Thyroid gland (tissue), 4 donors: ENCODE data around the gene ATF7IP. TPM values are rescaled to one million over a fixed set of nuclear protein-coding genes. Genes with fewer than 3 reads are reported as not detected.
"Not testable (repeated sequence)": the region's sequence is repeated elsewhere in the genome, so short reads cannot be mapped to it uniquely, and the experiment has no call there.

ENCODE experiments used
- DNase-seq, 2 donors: peaks; one replicate each; pipeline ENCODE4 v3.0.0-alpha.2; 2019
- H3K27ac ChIP-seq, 3 donors: fragments of 200-600 bp; sonication (generic); 1 replicate in 2 of 3; 2 replicates in 1 of 3; pipeline ENCODE4 v1.5.1; 2016 to 2019; ENCODE audit warnings: mild to moderate bottlenecking in 1 of 3, moderate library complexity in 1 of 3
- H3K27me3 ChIP-seq: fragments of 200-600 bp; sonication (generic); one replicate; pipeline ENCODE4 v1.5.1; 2019
- H3K36me3 ChIP-seq, 2 donors: fragments of 200-600 bp; sonication (generic); one replicate each; pipeline ENCODE4 v1.5.1; 2016 to 2019
- H3K4me1 ChIP-seq, 2 donors: fragments of 200-600 bp; sonication (generic); one replicate each; pipeline ENCODE4 v1.5.1; 2017 to 2019
- H3K4me3 ChIP-seq, 3 donors: fragments of 200-600 bp; sonication (generic); replicated peaks in 1 of 3; 1 replicate in 2 of 3; 2 replicates in 1 of 3; pipeline ENCODE4 v1.5.1; 2016; ENCODE audit warnings: mild to moderate bottlenecking in 1 of 3
- H3K9me3 ChIP-seq: fragments of 200-600 bp; sonication (generic); one replicate; pipeline ENCODE4 v1.5.1; 2017
- CTCF ChIP-seq, 6 experiments: fragments of 200-600 bp in 3 of 6; fragments of 450-650 bp in 3 of 6; sonication (generic) in 3 of 6; IDR thresholded peaks; one replicate each; pipeline ENCODE4 v1.5.1; 2016 to 2019; ENCODE audit warnings: antibody characterized with exemption in 6 of 6, mild to moderate bottlenecking in 2 of 6, inconsistent platforms in 1 of 6, moderate library complexity in 1 of 6
- POLR2A ChIP-seq, 2 donors: fragments of 450-650 bp; IDR thresholded peaks; one replicate each; pipeline ENCODE4 v1.6.1; 2017; ENCODE audit warnings: antibody characterized with exemption in 2 of 2, mild to moderate bottlenecking in 2 of 2, moderate library complexity in 1 of 2
- WGBS, 2 donors: methylation state at CpG; one replicate each; pipeline ENCODE4 v1.1.5; 2017; 5-methylcytosine and 5-hydroxymethylcytosine counted together
- intact Hi-C: fragments of 100-400 bp; cut with DNase I; formaldehyde crosslinking; loops from one replicate; pipeline ENCODE4 v1.15.1; 2023
- total RNA-seq, 4 donors: library from RNA; depleted of rRNA; stranded (reverse); fragments of >200 nt; gene quantifications; one replicate each; pipeline ENCODE4 v1.2.3, GENCODE V29; 2016

ATF7IP gene
- total RNA-seq, 4 donors from 2014 or later: 64.4 to 87.2 (median 76.2) TPM

GRCh38 chr12:14400599-14400998, 35.1 kb downstream of the ATF7IP start:
- TF ChIP-seq POLR2A (IDR thresholded peaks at IDR 0.05) (no peak), CTCF (IDR thresholded peaks at IDR 0.05) (no peak)
- no peaks in the 10 kb centered on the region for H3K36me3 ChIP-seq
- H3K27ac ChIP-seq: no peak overlapping the region
- no peaks in the 10 kb centered on the region for H3K27me3 ChIP-seq
- H3K4me1 ChIP-seq: peaks cover 12 to 23% of the 10 kb centered on the region in 2 donors
- DNase-seq: no peak
- 95 to 98% methylated on average over 1 of the region's 1 CpG for WGBS, 2 donors
- no peaks in the 10 kb centered on the region for H3K9me3 ChIP-seq
- H3K4me3 ChIP-seq: no peak overlapping the region
- intact Hi-C loops: no loop called here

- peaks cover 11 to 18% of the 10 kb centered on the region in 2 donors for H3K4me1 ChIP-seq
- DNase-seq, H3K27ac ChIP-seq, H3K27me3 ChIP-seq, intact Hi-C loops, H3K36me3 ChIP-seq, H3K4me3 ChIP-seq, H3K9me3 ChIP-seq: not testable (repeated sequence)
- 84 to 89% methylated on average over 6 of the region's 6 CpGs for WGBS, 2 donors
Observed at GRCh38 chr12:14401267-14401666, 35.8 kb downstream of the ATF7IP start.

GRCh38 chr12:14402697-14403096, 37.2 kb downstream of the ATF7IP start:
- Histone ChIP-seq H3K36me3 (no peaks in the 10 kb centered on the region), H3K9me3 (no peaks in the 10 kb centered on the region), H3K27me3 (no peaks in the 10 kb centered on the region), H3K4me3 (no peak overlapping the region), H3K4me1 (peaks cover 17 to 19% of the 10 kb centered on the region in 2 donors), H3K27ac (peak overlapping the region in 2 of 3 donors; percentile 46 to 56)
- no peak for TF ChIP-seq CTCF (IDR thresholded peaks at IDR 0.05)
- no peak for TF ChIP-seq POLR2A (IDR thresholded peaks at IDR 0.05)
- intact Hi-C loops: no loop called here
- WGBS, 2 donors: 87% methylated on average over 4 of the region's 4 CpGs
- DNase-seq: no peak

GRCh38 chr12:14403293-14403692, 37.8 kb downstream of the ATF7IP start:
- Histone ChIP-seq H3K27ac (peak overlapping the region; percentile 18 to 56 (median 46)), H3K9me3 (no peaks in the 10 kb centered on the region), H3K4me3 (no peak overlapping the region), H3K36me3 (no peaks in the 10 kb centered on the region), H3K27me3 (no peaks in the 10 kb centered on the region), H3K4me1 (peaks cover 22 to 23% of the 10 kb centered on the region in 2 donors)
- 43 to 53% methylated on average over 1 of the region's 1 CpG for WGBS, 2 donors
- no peak for DNase-seq
- TF ChIP-seq POLR2A (IDR thresholded peaks at IDR 0.05): no peak
- no peak for TF ChIP-seq CTCF (IDR thresholded peaks at IDR 0.05)
- intact Hi-C loops: no loop called here

- H3K4me1 ChIP-seq: peaks cover 23 to 27% of the 10 kb centered on the region in 2 donors
- TF ChIP-seq CTCF (IDR thresholded peaks at IDR 0.05): no peak
- TF ChIP-seq POLR2A (IDR thresholded peaks at IDR 0.05): no peak
- no peaks in the 10 kb centered on the region for H3K36me3 ChIP-seq
- no peaks in the 10 kb centered on the region for H3K9me3 ChIP-seq
- H3K4me3 ChIP-seq: no peak overlapping the region
- peak overlapping the region; percentile 10 to 56 (median 18) for H3K27ac ChIP-seq
- 13 to 17% methylated on average over 1 of the region's 1 CpG for WGBS, 2 donors
- H3K27me3 ChIP-seq: no peaks in the 10 kb centered on the region
- peak in 1 of 2 donors; percentile 26 for DNase-seq
- intact Hi-C loops: no loop called here
Observed at GRCh38 chr12:14403711-14404196, 38.3 kb downstream of the ATF7IP start.

- peaks cover 23 to 29% of the 10 kb centered on the region in 2 donors for H3K4me1 ChIP-seq
- DNase-seq, intact Hi-C loops, H3K27ac ChIP-seq, H3K27me3 ChIP-seq, H3K36me3 ChIP-seq, H3K9me3 ChIP-seq, H3K4me3 ChIP-seq: not testable (repeated sequence)
- 97 to 98% methylated on average over 2 of the region's 2 CpGs for WGBS, 2 donors
Observed at GRCh38 chr12:14405407-14405806, 39.9 kb downstream of the ATF7IP start.
